ENCODE data around the gene ADGRL3. TPM values are rescaled to one million over a fixed set of nuclear protein-coding genes. Genes with fewer than 3 reads are reported as not detected.
"Not testable (repeated sequence)": the region's sequence is repeated elsewhere in the genome, so short reads cannot be mapped to it uniquely, and the experiment has no call there.

The ADGRL3 gene
- polyA plus RNA-seq, 4 donors: 24.3 to 28.6 (median 27.0) TPM

DNA sequence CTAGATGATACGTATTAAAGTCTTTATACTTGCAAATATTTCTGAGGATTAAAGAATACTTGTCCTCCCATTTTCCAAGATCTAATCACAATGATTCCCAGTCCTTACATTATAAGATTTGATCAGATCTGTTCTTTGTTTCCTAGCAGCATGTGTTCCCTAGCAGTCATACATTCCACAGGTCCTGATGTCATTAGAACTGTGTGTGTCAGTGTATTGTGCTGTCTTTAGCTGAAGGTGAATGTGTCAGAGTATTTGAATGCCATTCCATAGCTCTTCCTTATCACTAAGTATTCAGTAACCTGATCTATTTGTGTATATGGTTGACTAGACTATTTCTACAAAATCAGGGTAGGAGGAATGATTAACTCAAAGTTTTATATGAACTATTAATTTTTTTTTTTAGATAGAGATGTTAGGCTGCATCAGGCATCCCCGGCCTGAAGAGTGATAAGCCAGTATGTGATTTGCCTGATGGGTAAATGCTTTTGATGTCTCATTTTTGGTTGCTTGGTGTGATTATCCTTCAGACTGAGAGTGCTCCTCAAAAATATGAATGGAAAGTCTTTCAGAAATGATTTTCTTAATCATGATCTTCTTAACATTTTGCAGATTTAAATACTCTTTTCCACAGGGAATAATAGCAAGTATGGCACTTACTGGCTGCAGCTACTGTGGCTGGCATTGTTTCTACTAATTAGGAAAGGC is 4.4 kb downstream of the ADGRL3 start:
- no peak for DNase-seq (ENCODE audit: low read depth in 4 of 4, low spot score in 3 of 4)

DNA sequence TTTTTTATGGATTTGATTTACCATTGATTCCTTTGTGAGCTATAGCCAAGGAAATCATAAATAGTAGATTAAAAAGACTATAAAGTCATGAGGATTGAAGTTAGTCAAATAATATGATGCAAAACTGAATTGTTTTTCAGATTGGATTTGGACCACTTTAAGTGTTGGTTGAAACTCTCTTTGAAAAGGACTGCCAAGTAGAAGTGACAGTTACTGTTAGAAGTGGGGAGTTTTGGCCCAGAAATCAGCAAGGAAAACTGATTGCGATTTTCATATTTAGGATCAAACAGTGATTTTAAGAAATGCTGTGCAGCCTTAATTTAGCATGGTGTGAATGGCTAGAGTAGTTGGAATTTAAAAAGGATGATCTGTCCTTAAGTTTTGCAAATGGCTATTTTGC is 4.9 kb downstream of the ADGRL3 start:
- DNase-seq (ENCODE audit: low read depth in 4 of 4, low spot score in 3 of 4): no peak

DNA sequence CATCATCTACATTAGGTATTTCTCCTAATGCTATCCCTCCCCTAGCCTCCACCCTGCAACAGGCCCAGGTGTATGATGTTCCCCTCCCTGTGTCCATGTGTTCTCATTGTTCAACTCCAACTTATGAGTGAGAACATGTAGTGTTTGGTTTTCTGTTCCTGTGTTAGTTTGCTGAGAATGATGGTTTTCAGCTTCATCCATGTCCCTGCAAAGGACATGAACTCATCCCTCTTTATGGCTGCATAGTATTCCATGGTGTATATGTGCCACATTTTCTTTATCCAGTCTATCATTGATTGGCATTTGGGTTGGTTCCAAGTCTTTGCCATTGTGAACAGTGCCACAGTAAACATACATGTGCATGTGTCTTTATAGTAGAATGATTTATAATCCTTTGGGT is 7.0 kb downstream of the ADGRL3 start:
- not testable (repeated sequence) for DNase-seq (ENCODE audit: low read depth in 4 of 4, low spot score in 3 of 4)

DNA sequence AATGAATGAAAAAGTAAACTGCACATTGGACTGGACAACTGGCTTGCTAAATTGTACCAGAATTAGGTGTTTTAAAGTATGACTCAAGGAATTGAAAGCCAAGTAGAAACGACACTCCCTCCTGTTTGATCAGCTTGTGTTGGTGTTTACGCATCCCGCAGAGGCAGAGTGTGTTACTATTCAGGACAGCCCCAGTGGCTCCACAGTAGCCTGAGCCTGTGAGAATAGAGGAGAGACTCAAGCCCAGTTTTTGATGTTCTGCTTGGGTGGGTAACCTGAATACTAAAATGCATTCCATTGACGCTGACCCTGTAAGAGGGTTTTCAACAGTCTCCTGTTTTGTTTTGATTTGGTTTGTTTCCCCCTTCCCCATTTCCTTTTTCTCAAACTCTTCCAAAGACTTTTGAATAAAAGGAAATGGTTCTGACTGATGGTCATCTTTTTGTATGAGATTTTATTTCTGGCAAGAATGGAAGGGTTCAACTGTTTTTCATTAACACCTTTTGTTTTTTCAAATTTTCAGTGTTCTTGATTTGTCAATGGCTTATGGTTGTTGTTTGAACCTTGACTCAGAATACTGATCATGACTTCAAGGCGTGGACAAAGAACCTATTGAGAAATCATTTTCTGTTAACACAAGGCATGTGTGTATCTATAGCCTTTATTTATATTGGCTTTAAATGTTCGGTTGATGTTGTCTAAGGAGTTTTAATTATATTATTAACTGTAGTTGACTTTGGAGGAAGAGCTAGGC is 10.2 kb downstream of the ADGRL3 start:
- no peak for DNase-seq (ENCODE audit: low read depth in 4 of 4, low spot score in 3 of 4)

DNA sequence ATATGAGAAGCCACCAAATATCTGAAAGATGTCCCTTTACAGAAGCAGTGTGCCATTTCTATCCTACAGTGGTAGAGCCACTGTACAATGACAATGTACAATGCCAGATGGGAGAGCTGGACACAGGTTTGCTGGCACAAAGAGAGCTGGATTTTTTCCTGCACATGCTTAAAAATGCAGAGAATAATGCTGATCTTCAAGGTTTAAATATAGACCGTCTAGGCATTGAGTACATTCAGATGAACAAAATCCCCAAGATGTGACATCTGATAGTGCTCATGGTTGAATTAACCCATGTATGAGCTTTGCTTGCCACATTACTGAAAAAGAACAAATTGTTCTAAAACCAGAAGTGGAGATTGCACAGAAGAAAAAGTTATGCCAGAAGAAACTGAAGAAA is 11.7 kb downstream of the ADGRL3 start:
- no peak for DNase-seq (ENCODE audit: low read depth in 4 of 4, low spot score in 3 of 4)

DNA sequence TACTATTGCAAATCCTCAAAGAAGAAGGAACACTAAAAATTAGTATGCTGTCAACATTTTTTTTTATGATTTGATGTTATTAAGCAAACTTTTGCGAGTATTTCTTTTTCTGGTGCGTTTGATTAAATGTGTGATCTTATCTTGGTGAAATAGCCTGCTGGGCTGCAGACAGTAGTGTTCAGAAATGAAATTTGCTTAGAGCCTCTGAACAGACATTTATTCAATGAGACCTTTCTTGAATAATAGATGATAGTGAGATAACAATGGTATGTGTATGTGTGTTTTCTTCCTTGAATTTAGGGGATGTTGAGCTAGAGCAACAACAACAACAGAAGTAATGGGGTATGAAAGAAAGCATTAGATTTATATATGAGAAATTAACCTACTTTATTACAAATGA is 12.7 kb downstream of the ADGRL3 start:
- DNase-seq (ENCODE audit: low read depth in 4 of 4, low spot score in 3 of 4): no peak

DNA sequence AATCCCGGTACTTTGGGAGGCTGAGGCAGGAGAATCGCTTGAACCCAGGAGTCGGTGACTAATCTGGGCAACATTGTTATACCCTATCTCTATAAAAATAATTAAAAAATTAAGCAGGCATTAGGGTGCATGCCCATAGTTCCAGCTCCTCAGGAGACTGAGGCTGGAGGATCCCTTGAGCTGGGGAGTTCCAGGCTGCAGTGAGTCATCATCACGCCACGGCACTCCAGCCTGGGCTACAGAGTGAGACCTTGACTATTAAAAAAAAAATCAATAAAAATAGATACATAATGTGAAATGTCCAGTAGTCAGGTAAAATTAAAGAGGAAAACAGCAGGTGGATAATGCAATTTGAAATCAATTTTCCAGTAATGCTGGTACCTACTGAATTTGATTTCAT is 14.6 kb downstream of the ADGRL3 start:
- DNase-seq (ENCODE audit: low read depth in 4 of 4, low spot score in 3 of 4): no peak

DNA sequence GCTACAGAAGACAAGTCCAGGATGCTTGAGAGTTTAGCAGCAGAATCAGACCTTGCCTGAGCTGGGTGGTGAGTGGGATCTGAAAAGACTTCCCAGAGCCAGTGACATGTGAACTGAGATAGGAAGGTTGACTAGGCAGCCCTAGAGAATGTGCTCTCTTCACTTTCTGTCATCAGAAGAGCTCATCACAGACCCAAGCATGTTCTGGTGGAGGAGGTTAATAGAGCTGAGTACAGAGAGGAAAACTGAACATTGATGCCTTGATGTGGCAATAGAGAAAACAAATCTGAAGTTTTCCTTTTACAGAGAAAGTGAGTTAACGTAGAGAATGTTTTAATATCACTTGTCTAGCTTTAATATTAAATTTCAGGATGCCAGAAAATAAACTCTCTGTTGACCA is 17.1 kb downstream of the ADGRL3 start:
- DNase-seq (ENCODE audit: low read depth in 4 of 4, low spot score in 3 of 4): no peak

DNA sequence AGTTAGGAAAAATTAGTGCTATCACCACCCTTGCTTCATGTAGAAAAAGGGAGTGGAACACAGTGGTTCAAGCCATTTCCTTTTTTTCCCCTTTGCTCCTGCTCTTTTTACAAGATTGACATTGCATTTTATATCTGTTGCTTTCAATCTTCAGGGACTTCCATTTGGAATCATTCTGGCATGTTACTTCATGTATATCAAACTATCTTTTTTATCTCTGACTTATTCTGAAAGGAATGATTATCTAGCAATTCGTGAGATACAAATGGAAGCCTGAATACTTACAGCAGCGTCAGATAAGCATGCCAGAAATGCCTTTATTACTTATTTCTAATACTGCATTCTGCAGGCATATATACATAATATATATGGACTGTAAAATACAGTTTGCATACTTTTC is 20.4 kb downstream of the ADGRL3 start:
- DNase-seq (ENCODE audit: low read depth in 4 of 4, low spot score in 3 of 4): no peak

DNA sequence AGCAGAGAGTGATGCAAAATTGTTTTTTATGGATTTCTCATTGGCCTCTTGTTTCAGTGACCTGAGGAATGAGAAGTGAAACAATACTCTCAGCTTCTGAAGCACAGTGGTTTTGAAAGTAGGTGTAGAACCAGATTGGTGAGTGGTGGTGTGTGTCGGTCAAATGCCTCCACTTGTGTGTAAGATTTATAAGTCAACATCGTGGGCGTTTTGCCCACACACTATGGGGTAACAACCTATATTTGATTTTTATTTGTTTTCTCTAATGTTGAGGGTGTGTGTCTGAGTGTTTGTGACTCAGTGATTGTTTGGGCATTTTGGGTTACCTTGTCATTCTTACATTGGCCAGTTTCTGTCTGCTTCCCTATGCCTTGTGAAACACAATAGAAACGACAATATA is 23.3 kb downstream of the ADGRL3 start:
- DNase-seq (ENCODE audit: low read depth in 4 of 4, low spot score in 3 of 4): no peak

DNA sequence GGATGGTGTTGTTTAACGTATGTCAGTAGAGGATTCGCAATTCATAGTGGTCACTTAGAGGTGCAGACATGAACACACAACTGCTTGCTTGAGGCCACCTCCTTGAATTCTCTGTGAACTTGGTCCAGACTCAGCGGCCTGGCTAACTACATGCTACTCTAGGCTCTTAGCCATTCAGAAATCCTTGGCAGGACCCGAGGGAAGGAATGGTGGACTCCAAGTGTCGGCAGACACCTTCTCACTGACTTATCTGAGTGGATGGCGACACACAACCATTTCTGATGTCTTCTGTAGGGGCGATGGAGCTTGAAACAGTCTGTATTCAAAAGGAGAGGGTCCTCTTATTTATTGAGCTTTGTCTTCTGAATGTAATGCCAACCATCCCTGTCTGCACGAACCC is 24.4 kb downstream of the ADGRL3 start:
- no peak for DNase-seq (ENCODE audit: low read depth in 4 of 4, low spot score in 3 of 4)

DNA sequence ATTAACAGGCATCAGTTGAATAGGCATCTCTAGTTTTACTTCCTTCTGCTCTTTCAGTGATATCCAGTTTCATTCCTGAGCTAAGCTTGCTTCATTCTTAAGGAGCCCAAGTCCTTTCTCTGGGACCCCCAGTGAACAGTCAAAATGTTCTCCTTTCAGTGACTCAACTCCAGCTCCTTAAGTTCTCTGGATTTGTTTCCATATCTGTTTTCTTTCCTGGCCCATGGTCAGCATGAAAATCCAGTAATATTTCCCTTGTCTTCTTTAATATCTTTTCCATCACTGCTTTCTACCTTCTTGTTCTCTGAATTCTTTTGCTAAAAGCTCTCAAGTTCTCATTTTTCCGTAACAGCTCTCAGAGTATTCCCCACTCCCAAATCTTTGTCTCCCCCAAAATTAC is 25.5 kb downstream of the ADGRL3 start:
- DNase-seq (ENCODE audit: low read depth in 4 of 4, low spot score in 3 of 4): no peak

DNA sequence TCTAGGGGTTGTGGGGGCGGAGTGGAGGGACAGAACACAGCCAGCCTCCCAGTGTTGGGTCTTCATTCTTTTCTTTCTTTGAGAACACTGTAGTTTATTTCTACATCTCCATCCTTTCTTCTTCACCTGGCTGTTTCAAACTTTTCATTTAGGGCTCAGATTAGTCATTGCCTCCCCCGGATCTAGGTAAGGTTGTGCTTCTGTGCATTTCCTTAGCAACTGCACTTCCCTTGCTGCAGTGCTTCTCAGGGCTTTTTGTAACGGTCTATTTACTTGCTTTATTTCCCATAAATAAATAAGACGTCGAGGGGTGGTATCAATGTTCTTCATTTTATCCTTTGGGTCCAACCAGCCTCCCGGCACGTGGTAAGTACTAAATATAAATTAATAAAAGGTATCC is 31.3 kb downstream of the ADGRL3 start:
- DNase-seq (ENCODE audit: low read depth in 4 of 4, low spot score in 3 of 4): no peak

DNA sequence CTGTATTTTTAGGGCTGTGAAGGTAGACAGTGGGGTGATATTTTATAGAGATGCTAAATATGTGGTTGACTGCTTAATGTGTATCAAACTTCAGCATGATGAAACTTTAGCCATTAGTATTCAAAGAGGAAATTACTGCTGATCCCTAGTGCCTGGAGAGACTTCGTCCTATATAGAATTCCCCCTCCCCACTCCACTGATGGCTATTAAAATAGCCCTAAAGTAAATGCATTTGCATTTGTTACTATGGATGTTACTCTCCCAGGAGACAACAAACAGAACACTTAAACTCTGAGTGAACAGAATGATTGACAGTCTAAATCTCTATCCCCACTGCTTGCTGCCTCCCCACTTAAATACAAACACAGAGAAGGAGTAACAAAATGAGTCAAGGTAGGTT is 39.1 kb downstream of the ADGRL3 start:
- no peak for DNase-seq (ENCODE audit: low read depth in 4 of 4, low spot score in 3 of 4)

DNA sequence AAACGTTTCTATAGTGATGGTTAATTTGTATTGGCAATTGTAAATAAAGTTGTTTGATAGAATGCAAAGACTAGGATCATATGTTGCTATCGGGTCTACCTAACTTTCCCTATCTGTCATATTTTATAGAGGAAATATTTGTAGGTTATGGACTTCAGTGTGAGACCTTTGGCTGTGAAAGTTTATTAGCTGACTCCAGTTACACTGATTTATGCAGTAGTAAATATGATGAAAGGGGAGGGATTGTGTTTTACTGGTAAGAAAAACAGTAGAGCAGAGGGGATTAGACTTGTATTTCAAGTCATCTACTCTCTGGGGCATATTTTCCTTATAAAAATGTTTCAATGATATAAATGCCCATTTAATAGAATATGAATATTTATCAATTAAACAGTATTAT is 43.8 kb downstream of the ADGRL3 start:
- DNase-seq (ENCODE audit: low read depth in 4 of 4, low spot score in 3 of 4): peak in 2 of 4 donors; percentile 12 to 22

DNA sequence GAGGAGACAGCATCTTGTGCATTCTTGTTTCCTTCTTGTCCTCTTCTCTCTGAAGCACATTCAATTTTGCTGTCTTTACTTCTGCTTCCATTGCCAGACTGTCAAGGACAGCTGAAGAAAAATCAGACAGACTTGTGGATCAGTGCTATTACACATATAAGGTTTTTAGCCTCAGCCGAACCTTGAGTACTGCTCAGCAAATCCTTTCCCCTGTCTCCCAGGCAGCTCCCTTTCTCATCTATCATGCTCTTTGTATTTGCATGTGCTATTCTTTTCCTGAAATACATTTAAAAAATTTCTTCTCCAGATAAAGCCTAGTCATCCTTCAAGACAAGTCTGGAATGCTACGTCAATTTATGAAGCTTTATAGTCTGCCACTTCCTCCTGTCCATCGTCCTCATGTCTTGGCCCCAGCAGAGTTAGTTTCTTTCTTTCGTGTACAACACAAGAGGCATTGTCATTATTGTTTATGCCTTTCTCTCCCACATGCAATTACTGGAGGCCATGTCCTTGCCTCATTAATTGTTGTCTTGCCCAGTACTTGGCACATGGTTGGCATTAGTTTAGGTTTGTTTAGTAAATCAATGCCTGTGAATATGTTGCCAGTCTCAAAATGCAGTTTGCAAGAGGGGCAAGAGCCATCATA is 45.1 kb downstream of the ADGRL3 start:
- DNase-seq (ENCODE audit: low read depth in 4 of 4, low spot score in 3 of 4): no peak

DNA sequence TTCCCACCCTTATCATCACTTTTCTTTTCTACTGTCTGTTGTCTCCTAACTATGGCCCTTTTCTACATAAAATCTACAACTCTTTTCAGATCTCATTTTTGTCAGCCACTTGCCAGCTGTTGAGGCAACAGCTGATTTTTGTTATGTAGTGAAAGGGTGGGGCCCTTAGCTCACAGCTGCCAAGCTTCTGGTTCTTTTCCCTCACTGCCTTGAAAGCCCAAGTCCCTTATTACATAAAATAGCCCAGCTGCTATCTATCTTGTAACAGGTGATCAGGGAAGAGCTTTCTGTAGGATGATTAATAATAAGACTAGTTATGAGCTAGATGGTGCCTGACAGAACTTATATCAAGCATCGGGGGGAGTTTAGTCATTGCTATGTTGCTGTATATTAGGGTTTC is 45.9 kb downstream of the ADGRL3 start:
- no peak for DNase-seq (ENCODE audit: low read depth in 4 of 4, low spot score in 3 of 4)

DNA sequence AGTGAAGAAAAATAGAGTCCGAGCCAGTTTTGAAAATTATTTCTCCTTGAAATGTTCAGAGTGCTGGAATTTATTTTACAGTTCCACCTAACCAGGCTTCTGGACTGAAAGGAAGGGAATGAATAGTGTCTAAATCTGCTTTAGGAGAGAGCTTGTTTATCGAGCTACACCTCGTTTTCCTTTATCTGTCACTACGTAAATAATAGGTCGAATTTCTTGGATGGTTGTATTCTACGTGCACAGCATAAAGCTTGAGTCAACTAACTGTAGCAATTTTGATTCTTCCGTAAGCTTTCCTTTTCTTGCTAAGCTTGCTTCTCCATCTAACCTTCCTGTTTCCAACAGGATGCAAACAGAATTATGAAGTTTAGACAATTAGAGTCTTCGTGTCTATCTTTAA is 48.6 kb downstream of the ADGRL3 start:
- no peak for DNase-seq (ENCODE audit: low read depth in 4 of 4, low spot score in 3 of 4)

DNA sequence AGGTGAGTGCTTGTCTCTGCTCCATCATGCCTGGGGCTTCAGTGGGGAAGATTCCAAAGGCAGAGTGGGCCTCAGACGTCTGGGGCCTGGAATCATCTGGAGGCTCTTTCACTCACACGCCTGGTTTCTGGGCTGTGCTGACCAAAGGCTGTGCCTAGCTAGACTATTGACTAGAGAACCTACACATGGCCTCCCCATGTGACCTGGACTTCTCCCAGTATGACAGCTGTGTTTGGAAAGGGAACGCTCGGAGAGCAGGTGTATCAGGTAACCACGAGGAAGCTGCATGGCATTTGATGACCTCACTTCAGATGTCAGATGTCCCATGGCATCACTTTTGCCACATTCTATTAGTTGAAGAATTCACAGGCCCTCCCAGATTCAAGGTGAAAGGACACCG is 51.0 kb downstream of the ADGRL3 start:
- DNase-seq (ENCODE audit: low read depth in 4 of 4, low spot score in 3 of 4): no peak

DNA sequence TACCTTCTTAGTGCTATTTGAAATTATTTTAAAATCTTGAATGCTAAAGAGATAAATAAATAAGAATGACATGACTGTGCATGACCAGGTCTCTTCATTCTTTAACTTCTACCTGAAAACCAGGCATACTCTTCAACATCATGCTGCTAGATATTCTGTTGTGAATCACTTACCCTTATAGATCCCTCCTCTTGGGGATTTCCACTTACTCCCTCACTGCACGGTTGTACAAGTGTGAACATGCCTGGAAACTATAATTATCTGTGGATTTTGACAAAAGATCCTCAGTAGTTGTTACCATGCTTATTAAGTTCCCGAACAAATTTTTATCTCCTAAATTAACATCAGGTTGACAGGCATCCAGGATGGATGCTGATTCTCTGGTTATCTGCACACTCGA is 54.3 kb downstream of the ADGRL3 start:
- no peak for DNase-seq (ENCODE audit: low read depth in 4 of 4, low spot score in 3 of 4)

DNA sequence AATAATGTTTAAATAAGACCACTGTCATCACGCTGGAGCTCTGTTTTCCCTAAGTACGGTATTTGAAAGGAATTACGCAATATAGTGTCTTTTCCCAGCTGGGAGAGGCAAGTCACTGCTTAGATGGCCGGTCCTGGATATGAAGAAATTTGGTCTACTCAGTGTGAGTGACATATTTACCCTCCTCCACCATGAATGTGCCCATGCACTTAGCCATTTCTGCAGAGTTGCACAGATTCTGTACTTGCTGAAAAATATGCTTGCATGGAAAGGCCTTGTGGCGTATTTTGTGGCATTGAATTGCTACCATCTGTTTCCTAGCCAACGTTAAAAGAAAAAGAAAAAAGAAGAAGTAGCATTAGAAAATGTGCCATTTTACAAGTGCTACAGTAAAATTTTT is 73.1 kb downstream of the ADGRL3 start:
- no peak for DNase-seq (ENCODE audit: low read depth in 4 of 4, low spot score in 3 of 4)

DNA sequence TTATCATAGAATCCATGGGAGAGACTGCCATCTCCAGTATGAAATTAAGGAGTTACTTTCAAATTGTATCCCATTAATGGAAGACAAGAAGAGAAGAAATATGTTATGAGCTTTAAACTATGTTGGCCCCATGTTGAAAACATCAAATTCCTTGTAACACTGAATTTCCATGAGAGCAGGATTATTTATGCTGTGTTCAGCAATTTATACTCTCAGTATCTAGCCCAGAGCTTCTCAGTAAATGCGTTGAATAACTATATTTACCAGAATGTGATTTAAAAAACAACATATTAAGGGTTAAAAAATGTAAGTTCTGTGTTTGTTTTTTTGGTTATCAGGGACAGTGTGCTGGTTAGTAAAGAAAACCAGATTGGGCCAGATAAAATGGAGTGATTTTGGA is 74.2 kb downstream of the ADGRL3 start:
- DNase-seq (ENCODE audit: low read depth in 4 of 4, low spot score in 3 of 4): no peak

Data from right renal pelvis (tissue), 4 donors.